H1 (cell line): ENCODE measurements around the gene CISTR. TPM values are rescaled to one million over a fixed set of nuclear protein-coding genes. Genes with fewer than 3 reads are reported as not detected.

Experiments
- CTCF ChIA-PET: fragments of 300-600 bp; sonication (Branson Sonifier 250); formaldehyde crosslinking; loops from one replicate; lab custom pipeline; 2021; ENCODE audit not compliant: partially characterized antibody; lab: Charles Lee
- POLR2A ChIA-PET: fragments of 300-600 bp; sonication (Branson Sonifier 250); formaldehyde crosslinking; loops from one replicate; lab custom pipeline; 2021; ENCODE audit warnings: inconsistent platforms; ENCODE audit not compliant: partially characterized antibody; lab: Charles Lee
- DNase-seq, 2 experiments: peaks; one replicate each; pipeline versions ENCODE4 v3.0.0 to v3.0.0-alpha.2; 2010 to 2022; ENCODE audit warnings: low spot score in 2 of 2, low read depth in 1 of 2, mixed read lengths in 1 of 2
- FAIRE-seq: peaks from 2 replicates; lab custom pipeline; 2011; peaks lifted over from hg19 to GRCh38; lab: Jason Lieb, UNC
- H2AFZ ChIP-seq: 2 replicates; pipeline ENCODE4 v1.8.1; 2012; ENCODE audit warnings: low read length, inconsistent platforms
- H2AK5ac ChIP-seq: 2 replicates; pipeline ENCODE4 v1.6.1; 2013; ENCODE audit warnings: low read depth, low read length
- H2BK120ac ChIP-seq: replicated peaks from 2 replicates; pipeline ENCODE3; 2013; ENCODE audit warnings: low read depth, low read length, inconsistent platforms
- H2BK12ac ChIP-seq: 2 replicates; pipeline ENCODE4 v1.6.1; 2013; ENCODE audit warnings: low read depth, low read length
- H2BK15ac ChIP-seq: 2 replicates; pipeline ENCODE4 v1.6.1; 2013; ENCODE audit warnings: low read length
- H2BK20ac ChIP-seq: 2 replicates; pipeline ENCODE4 v1.6.1; 2013; ENCODE audit warnings: low read length
- H2BK5ac ChIP-seq: 2 replicates; pipeline ENCODE4 v1.6.1; 2013; ENCODE audit warnings: low read depth, low read length
- H3K14ac ChIP-seq: 2 replicates; pipeline ENCODE4 v1.6.1; 2013; ENCODE audit warnings: inconsistent platforms; ENCODE audit not compliant: insufficient read length
- H3K18ac ChIP-seq: 2 replicates; pipeline ENCODE4 v1.6.1; 2013; ENCODE audit warnings: low read length; ENCODE audit errors: extremely low read depth
- H3K23ac ChIP-seq: 2 replicates; pipeline ENCODE4 v1.6.1; 2013; ENCODE audit warnings: inconsistent platforms; ENCODE audit not compliant: insufficient read length
- H3K23me2 ChIP-seq: 2 replicates; pipeline ENCODE4 v1.6.1; 2013; ENCODE audit warnings: low read depth, low read length
- H3K27ac ChIP-seq: 2 replicates; pipeline ENCODE4 v1.6.1; 2011; ENCODE audit warnings: low read depth, low read length, inconsistent platforms
- H3K27me3 ChIP-seq, 4 experiments: replicated peaks in 1 of 4; 1 replicate in 1 of 4; 2 replicates in 3 of 4; pipeline versions ENCODE4 v1.6.1 to v1.8.1; 2011 to 2013; ENCODE audit warnings: low read length in 3 of 4, mild to moderate bottlenecking in 3 of 4, inconsistent platforms in 2 of 4, mixed read lengths in 2 of 4, moderate library complexity in 1 of 4; ENCODE audit not compliant: control insufficient read depth in 3 of 4, insufficient read depth in 3 of 4; ENCODE audit errors: extremely low read depth in 1 of 4
- H3K36me3 ChIP-seq, 4 experiments: 2 replicates each; pipeline versions ENCODE4 v1.6.1 to v1.8.1; 2011 to 2013; ENCODE audit warnings: mild to moderate bottlenecking in 4 of 4, low read length in 3 of 4, moderate library complexity in 2 of 4, control low read depth in 1 of 4, inconsistent platforms in 1 of 4; ENCODE audit not compliant: insufficient read depth in 4 of 4, control insufficient read depth in 2 of 4
- H3K4ac ChIP-seq: replicated peaks from 2 replicates; pipeline ENCODE3; 2013; ENCODE audit warnings: low read length, low read depth, mixed read lengths, inconsistent platforms; ENCODE audit not compliant: insufficient read length
- H3K4me1 ChIP-seq, 4 experiments: replicated peaks in 1 of 4; 1 replicate in 1 of 4; 2 replicates in 3 of 4; pipeline versions ENCODE4 v1.6.1 to v1.8.1; 2011 to 2013; ENCODE audit warnings: low read length in 3 of 4, inconsistent platforms in 2 of 4, mixed read lengths in 1 of 4; ENCODE audit not compliant: insufficient read depth in 4 of 4, control insufficient read depth in 3 of 4
- H3K4me2 ChIP-seq, 2 experiments: 2 replicates each; pipeline versions ENCODE4 v1.6.1 to v1.8.1; 2011 to 2013; ENCODE audit warnings: low read depth in 2 of 2, low read length in 2 of 2, control low read depth in 1 of 2, inconsistent platforms in 1 of 2, mild to moderate bottlenecking in 1 of 2; ENCODE audit not compliant: insufficient read depth in 1 of 2
- H3K4me3 ChIP-seq, 4 experiments: fragments of 200-600, 300-600 bp in 1 of 4; sonication (generic), shearing (Covaris generic), sonication (Bioruptor Twin) in 1 of 4; 2 replicates each; pipeline versions ENCODE4 v1.5.1 to v1.8.1; 2011 to 2016; ENCODE audit warnings: low read length in 4 of 4, low read depth in 3 of 4, control low read depth in 2 of 4, inconsistent platforms in 2 of 4, mild to moderate bottlenecking in 2 of 4, mixed read lengths in 1 of 4, moderate library complexity in 1 of 4; ENCODE audit not compliant: insufficient read depth in 2 of 4; ENCODE audit errors: extremely low read depth in 1 of 4
- H3K56ac ChIP-seq: replicated peaks from 2 replicates; pipeline ENCODE3; 2013; ENCODE audit warnings: low read depth, mild to moderate bottlenecking, mixed read lengths, low read length, inconsistent platforms; ENCODE audit not compliant: insufficient read length
- H3K79me1 ChIP-seq: 2 replicates; pipeline ENCODE4 v1.6.1; 2013; ENCODE audit warnings: low read depth, low read length, control low read depth
- H3K79me2 ChIP-seq, 2 experiments: 2 replicates each; pipeline versions ENCODE4 v1.6.1 to v1.8.1; 2012 to 2013; ENCODE audit warnings: low read length in 2 of 2, mild to moderate bottlenecking in 2 of 2, inconsistent platforms in 1 of 2; ENCODE audit not compliant: insufficient read depth in 2 of 2, control insufficient read depth in 1 of 2
- H3K9ac ChIP-seq, 4 experiments: replicated peaks in 1 of 4; 1 replicate in 1 of 4; 2 replicates in 3 of 4; pipeline versions ENCODE4 v1.6.1 to v1.8.1; 2011 to 2013; ENCODE audit warnings: low read depth in 3 of 4, low read length in 3 of 4, control low read depth in 2 of 4, mild to moderate bottlenecking in 2 of 4, moderate library complexity in 2 of 4, inconsistent platforms in 1 of 4; ENCODE audit errors: extremely low read depth in 1 of 4
- H3K9me3 ChIP-seq, 2 experiments: 2 replicates each; pipeline versions ENCODE4 v1.6.1 to v1.8.1; 2012 to 2013; ENCODE audit warnings: mild to moderate bottlenecking in 2 of 2, moderate library complexity in 2 of 2, control low read depth in 1 of 2, inconsistent platforms in 1 of 2, low read depth in 1 of 2, low read length in 1 of 2, mixed read lengths in 1 of 2; ENCODE audit not compliant: insufficient read depth in 2 of 2
- H4K20me1 ChIP-seq, 2 experiments: replicated peaks in 1 of 2; 2 replicates each; pipeline versions ENCODE3 to v1.8.1; 2011 to 2013; ENCODE audit warnings: inconsistent platforms in 2 of 2, low read length in 2 of 2, mild to moderate bottlenecking in 1 of 2; ENCODE audit not compliant: insufficient read depth in 2 of 2, control insufficient read depth in 1 of 2
- H4K5ac ChIP-seq: 2 replicates; pipeline ENCODE4 v1.6.1; 2013; ENCODE audit warnings: low read length, low read depth, mixed read lengths, inconsistent platforms; ENCODE audit not compliant: insufficient read length
- H4K8ac ChIP-seq: 2 replicates; pipeline ENCODE4 v1.8.0; 2013; ENCODE audit warnings: mild to moderate bottlenecking, moderate library complexity, low read length, inconsistent platforms; ENCODE audit not compliant: insufficient read depth; ENCODE audit errors: extremely low read depth
- H4K91ac ChIP-seq: replicated peaks from 2 replicates; pipeline ENCODE3; 2013; ENCODE audit warnings: low read length, mixed read lengths, inconsistent platforms; ENCODE audit not compliant: insufficient read length
- EZH2 ChIP-seq: fragments of 200-600 bp; sonication (generic); IDR thresholded peaks from 2 replicates; pipeline ENCODE4 v1.7.1; 2012; ENCODE audit warnings: low read depth, mild to moderate bottlenecking, moderate library complexity, low read length, inconsistent platforms; ENCODE audit not compliant: severe bottlenecking
- KDM5A ChIP-seq: fragments of 200-600 bp; IDR thresholded peaks from 2 replicates; pipeline ENCODE4 v1.7.1; 2012; ENCODE audit warnings: mild to moderate bottlenecking, low read length, inconsistent platforms, mixed read lengths
- WGBS, 2 experiments: shearing (Covaris generic) in 1 of 2; methylation state at CpG; one replicate each; pipeline versions ENCODE4 v1.1.6 to v1.1.7; 2013 to 2015; ENCODE audit warnings: low lambda C conversion rate in 2 of 2, mixed read lengths in 2 of 2, inconsistent platforms in 1 of 2, low coverage in 1 of 2, missing lambda C conversion rate in 1 of 2; ENCODE audit not compliant: insufficient replicate concordance in 2 of 2, insufficient coverage in 1 of 2, insufficient read length in 1 of 2; ENCODE audit errors: extremely low coverage in 1 of 2, missing lambda C conversion rate in 1 of 2; 5-methylcytosine and 5-hydroxymethylcytosine counted together
- polyA plus RNA-seq, 7 experiments: library from polyadenylated mRNA; depleted of rRNA in 3 of 7; stranded (reverse) in 5 of 7; unstranded in 2 of 7; fragments of >200 nt in 5 of 7; fragments of 200-250 nt in 2 of 7; gene quantifications; 1 replicate in 5 of 7; 2 replicates in 1 of 7; 4 replicates in 1 of 7; pipeline versions ENCODE4 v1.2.1 to v1.2.3, GENCODE V29; 2011 to 2013; ENCODE audit warnings: missing spikeins in 2 of 7, mixed read lengths in 2 of 7
- total RNA-seq: library from RNA; stranded (reverse); fragmentation: NEBNext Ultra II Directional; extraction: Animal tissue kit (Norgen Biotek cat#: 25700); gene quantifications from 2 replicates; pipeline ENCODE4 v1.2.1, GENCODE V29; 2021
- TF ChIP-seq, protein P1 (sequence below): IDR thresholded peaks from 2 replicates; pipeline ENCODE4 v1.6.1; 2012; ENCODE audit warnings: inconsistent platforms

The CISTR gene
- total and polyA plus RNA-seq, 2 of the 8 experiments (the other 6 are each of a cell fraction or from before 2014, with no cell fraction given) = not detected

DNA sequence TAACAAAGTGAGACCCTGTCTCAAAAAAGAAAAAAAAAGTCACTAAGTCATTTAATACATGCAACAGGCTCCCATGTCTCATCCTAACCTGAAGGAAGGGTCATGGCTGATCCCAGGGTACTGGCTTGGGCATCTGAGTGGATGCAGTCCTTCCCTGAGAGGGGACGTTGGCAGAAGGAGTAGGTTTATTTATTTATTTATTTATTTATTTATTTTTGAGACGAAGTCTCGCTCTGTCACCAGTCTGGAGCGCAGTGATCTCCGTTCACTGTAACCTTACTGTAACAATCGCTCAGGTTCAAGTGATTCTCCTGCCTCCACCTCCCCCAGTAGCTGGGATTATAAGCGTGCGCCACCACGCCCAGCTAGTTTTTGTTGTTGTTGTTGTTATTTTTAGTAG, 17.4 kb downstream of the CISTR start:
- WGBS, 2 experiments = 84% methylated on average over 9 of the region's 9 CpGs; no CpG with 5 or more reads in 1 of the 2 experiments
- H2AFZ ChIP-seq = no peak overlapping the region
- H2BK120ac ChIP-seq = no peak overlapping the region
- peaks cover 0 to 7% (median 5%) of the 10 kb centered on the region in 4 experiments; a peak in 5 of 7 replicates for H3K4me1 ChIP-seq
- peaks cover 14% of the 10 kb centered on the region for H3K23me2 ChIP-seq
- H3K4me3 ChIP-seq = no peak overlapping the region
- H2AK5ac ChIP-seq = no peak overlapping the region
- H4K8ac ChIP-seq = no peak overlapping the region
- FAIRE-seq (no peak), DNase-seq (no peak)
- no peaks in the 10 kb centered on the region for H3K36me3 ChIP-seq
- H3K18ac ChIP-seq = no peak overlapping the region
- no peak overlapping the region for H3K14ac ChIP-seq
- no peak overlapping the region for H3K23ac ChIP-seq
- no peaks in the 10 kb centered on the region for H3K9me3 ChIP-seq
- no peak overlapping the region for H3K56ac ChIP-seq
- H3K9ac ChIP-seq = no peak overlapping the region
- H3K79me1 ChIP-seq = no peaks in the 10 kb centered on the region
- H3K79me2 ChIP-seq = no peaks in the 10 kb centered on the region
- no peaks in the 10 kb centered on the region for H4K20me1 ChIP-seq
- CTCF ChIA-PET = interaction anchor here (0.9 to 21.0 kb wide), 11 partner anchors 10 to 34 kb away, joined by 3 to 531 read pairs (median 4); no protein-coding TSS in a partner anchor
- H4K5ac ChIP-seq = no peak overlapping the region
- H2BK20ac ChIP-seq = no peak overlapping the region
- H2BK5ac ChIP-seq = no peak overlapping the region
- H3K27me3 ChIP-seq = peaks cover 19 to 42% (median 34%) of the 10 kb centered on the region in 4 experiments
- no peak overlapping the region for H3K4ac ChIP-seq
- POLR2A ChIA-PET = interaction anchor here (1.0 to 1.7 kb wide), 4 partner anchors 8 to 59 kb away, joined by 3 to 6 read pairs (median 4); partner anchors contain the start of gene ATP5MC2
- no peak overlapping the region for H2BK12ac ChIP-seq
- H4K91ac ChIP-seq = no peak overlapping the region
- H3K4me2 ChIP-seq = no peak overlapping the region
- H2BK15ac ChIP-seq = no peak overlapping the region
- no peak overlapping the region for H3K27ac ChIP-seq
- TF ChIP-seq, protein P1, sequence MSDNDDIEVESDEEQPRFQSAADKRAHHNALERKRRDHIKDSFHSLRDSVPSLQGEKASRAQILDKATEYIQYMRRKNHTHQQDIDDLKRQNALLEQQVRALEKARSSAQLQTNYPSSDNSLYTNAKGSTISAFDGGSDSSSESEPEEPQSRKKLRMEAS = no peak
- TF ChIP-seq KDM5A (no peak), EZH2 (no peak)
